Common myeloid progenitor, CD34-positive (primary cell): ENCODE results near the gene PLB1.

Experiments
- CTCF ChIA-PET: fragments of 350-600 bp; sonication (Branson Sonifier 250); formaldehyde crosslinking; loops from one replicate; lab custom pipeline; 2021; ENCODE audit warnings: antibody characterized with exemption; lab: Charles Lee
- POLR2A ChIA-PET: fragments of 350-600 bp; sonication (Branson Sonifier 250); formaldehyde crosslinking; loops from one replicate; lab custom pipeline; 2021; ENCODE audit warnings: antibody characterized with exemption; lab: Charles Lee
- DNase-seq, 3 donors: peaks; one replicate each; pipeline versions ENCODE4 v3.0.0 to v3.0.0-alpha.2; 2013
- H3K27ac ChIP-seq, 2 experiments: 1 replicate in 1 of 2; 2 replicates in 1 of 2; pipeline ENCODE4 v1.7.0; 2013; ENCODE audit warnings: inconsistent platforms in 2 of 2, low read length in 2 of 2, mild to moderate bottlenecking in 2 of 2, low read depth in 1 of 2, moderate library complexity in 1 of 2; ENCODE audit not compliant: severe bottlenecking in 2 of 2, insufficient read depth in 1 of 2, poor library complexity in 1 of 2
- H3K27me3 ChIP-seq, 5 experiments: replicated peaks in 2 of 5; 1 replicate in 3 of 5; 2 replicates in 2 of 5; pipeline versions ENCODE4 v1.6.1 to v1.7.0; 2013; ENCODE audit warnings: low read length in 4 of 5, mild to moderate bottlenecking in 2 of 5, moderate library complexity in 2 of 5, inconsistent platforms in 1 of 5; ENCODE audit not compliant: insufficient read depth in 5 of 5, control insufficient read depth in 4 of 5
- H3K36me3 ChIP-seq, 4 experiments: 1 replicate in 2 of 4; 2 replicates in 2 of 4; pipeline versions ENCODE4 v1.6.1 to v1.7.0; 2013; ENCODE audit warnings: low read length in 3 of 4, control low read depth in 1 of 4, mild to moderate bottlenecking in 1 of 4; ENCODE audit not compliant: control insufficient read depth in 4 of 4, insufficient read depth in 4 of 4
- H3K4me1 ChIP-seq, 4 experiments: 1 replicate in 3 of 4; 2 replicates in 1 of 4; pipeline versions ENCODE4 v1.6.1 to v1.7.1; 2013; ENCODE audit warnings: low read length in 3 of 4, mild to moderate bottlenecking in 3 of 4, control low read depth in 1 of 4, inconsistent platforms in 1 of 4, moderate library complexity in 1 of 4; ENCODE audit not compliant: control insufficient read depth in 4 of 4, insufficient read depth in 4 of 4; ENCODE audit errors: control extremely low read depth in 1 of 4
- H3K4me3 ChIP-seq, 7 experiments: 1 replicate in 4 of 7; 2 replicates in 3 of 7; pipeline versions ENCODE4 v1.5.1 to v1.7.0; 2013; ENCODE audit warnings: mild to moderate bottlenecking in 7 of 7, low read length in 6 of 7, moderate library complexity in 6 of 7, inconsistent platforms in 2 of 7, low read depth in 2 of 7, control low read depth in 1 of 7; ENCODE audit not compliant: insufficient read depth in 4 of 7, control insufficient read depth in 1 of 7; ENCODE audit errors: extremely low read depth in 1 of 7
- H3K9me3 ChIP-seq, 5 experiments: 1 replicate in 4 of 5; 2 replicates in 1 of 5; pipeline versions ENCODE4 v1.6.1 to v1.7.1; 2013; ENCODE audit warnings: low read length in 4 of 5, mild to moderate bottlenecking in 2 of 5, inconsistent platforms in 1 of 5, low read depth in 1 of 5, moderate library complexity in 1 of 5; ENCODE audit not compliant: control insufficient read depth in 4 of 5, insufficient read depth in 2 of 5; ENCODE audit errors: control extremely low read depth in 1 of 5
- WGBS: methylation state at CpG from one replicate; pipeline ENCODE4 v1.1.5; 2013; ENCODE audit not compliant: insufficient coverage; 5-methylcytosine and 5-hydroxymethylcytosine counted together

PLB1 gene

GRCh38 chr2:28632791-28633190 is 136.9 kb downstream of the PLB1 start:
- H3K4me3 ChIP-seq = no peak overlapping the region
- 93% methylated on average over 5 of the region's 6 CpGs for WGBS
- peaks cover 0 to 2% (median 0%) of the 10 kb centered on the region in 4 experiments for H3K36me3 ChIP-seq
- no peaks in the 10 kb centered on the region for H3K27me3 ChIP-seq
- H3K27ac ChIP-seq = no peak overlapping the region
- no peaks in the 10 kb centered on the region for H3K9me3 ChIP-seq
- H3K4me1 ChIP-seq = peaks cover 0 to 5% (median 3%) of the 10 kb centered on the region in 4 experiments
- no peak for DNase-seq
- ChIA-PET POLR2A (no interaction called here), CTCF (no interaction called here)

- no peak for DNase-seq
- peaks cover 0 to 2% (median 0%) of the 10 kb centered on the region in 4 experiments for H3K36me3 ChIP-seq
- peaks cover 0 to 2% (median 0%) of the 10 kb centered on the region in 4 experiments for H3K4me1 ChIP-seq
- 96% methylated on average over 6 of the region's 7 CpGs for WGBS
- no peaks in the 10 kb centered on the region for H3K9me3 ChIP-seq
- H3K27ac ChIP-seq = no peak overlapping the region
- H3K27me3 ChIP-seq = no peaks in the 10 kb centered on the region
- CTCF ChIA-PET = interaction anchor here (0.8 kb wide), 1 partner anchor 13 kb away, joined by 3 read pairs; no protein-coding TSS in a partner anchor
- POLR2A ChIA-PET = interaction anchor here (0.5 kb wide), 1 partner anchor 8 kb away, joined by 4 read pairs; no protein-coding TSS in a partner anchor
- H3K4me3 ChIP-seq = no peak overlapping the region
Measured at GRCh38 chr2:28633204-28633603, 137.3 kb downstream of the PLB1 start.

GRCh38 chr2:28633746-28634145 is 137.9 kb downstream of the PLB1 start:
- no peak for DNase-seq
- Histone ChIP-seq H3K36me3 (peaks cover 0 to 2% (median 0%) of the 10 kb centered on the region in 4 experiments), H3K27ac (no peak overlapping the region), H3K27me3 (no peaks in the 10 kb centered on the region), H3K9me3 (no peaks in the 10 kb centered on the region), H3K4me3 (no peak overlapping the region), H3K4me1 (no peaks in the 10 kb centered on the region)
- ChIA-PET POLR2A (interaction anchor here (0.5 kb wide), 1 partner anchor 9 kb away, joined by 4 read pairs; no protein-coding TSS in a partner anchor), CTCF (interaction anchor here (0.8 kb wide), 1 partner anchor 13 kb away, joined by 3 read pairs; no protein-coding TSS in a partner anchor)
- 96% methylated on average over 5 of the region's 5 CpGs for WGBS

GRCh38 chr2:28635191-28635611 is 139.3 kb downstream of the PLB1 start:
- ChIA-PET CTCF (no interaction called here), POLR2A (no interaction called here)
- DNase-seq = no peak
- Histone ChIP-seq H3K27me3 (no peaks in the 10 kb centered on the region), H3K9me3 (no peaks in the 10 kb centered on the region), H3K27ac (no peak overlapping the region), H3K4me3 (no peak overlapping the region), H3K4me1 (no peaks in the 10 kb centered on the region), H3K36me3 (peaks cover 0 to 2% (median 0%) of the 10 kb centered on the region in 4 experiments)
- WGBS = 100% methylated on average over 2 of the region's 2 CpGs

- Histone ChIP-seq H3K9me3 (no peaks in the 10 kb centered on the region), H3K36me3 (peaks cover 0 to 2% (median 0%) of the 10 kb centered on the region in 4 experiments), H3K4me1 (no peaks in the 10 kb centered on the region), H3K27me3 (no peaks in the 10 kb centered on the region), H3K27ac (no peak overlapping the region), H3K4me3 (no peak overlapping the region)
- CTCF ChIA-PET = no interaction called here
- no CpG with 5 or more reads among the region's 2 CpGs for WGBS
- DNase-seq = no peak
- POLR2A ChIA-PET = no interaction called here
Measured at GRCh38 chr2:28636491-28636890, 140.6 kb downstream of the PLB1 start.

- POLR2A ChIA-PET = no interaction called here
- no peaks in the 10 kb centered on the region for H3K4me1 ChIP-seq
- no peak for DNase-seq
- CTCF ChIA-PET = no interaction called here
- H3K36me3 ChIP-seq = peaks cover 0 to 2% (median 0%) of the 10 kb centered on the region in 4 experiments
- 100% methylated on average over 9 of the region's 12 CpGs for WGBS
- H3K4me3 ChIP-seq = no peak overlapping the region
- no peaks in the 10 kb centered on the region for H3K9me3 ChIP-seq
- H3K27me3 ChIP-seq = no peaks in the 10 kb centered on the region
- no peak overlapping the region for H3K27ac ChIP-seq
Measured at GRCh38 chr2:28637066-28638047, 141.5 kb downstream of the PLB1 start.

GRCh38 chr2:28638102-28638501 is 142.2 kb downstream of the PLB1 start:
- Histone ChIP-seq H3K27me3 (no peaks in the 10 kb centered on the region), H3K4me1 (no peaks in the 10 kb centered on the region), H3K36me3 (peaks cover 0 to 2% (median 0%) of the 10 kb centered on the region in 4 experiments), H3K9me3 (no peaks in the 10 kb centered on the region), H3K27ac (no peak overlapping the region), H3K4me3 (no peak overlapping the region)
- DNase-seq = no peak
- POLR2A ChIA-PET = no interaction called here
- WGBS = 100% methylated on average over 1 of the region's 2 CpGs
- CTCF ChIA-PET = no interaction called here
